ENCODE results near the gene MYOF. TPM values are rescaled to one million over a fixed set of nuclear protein-coding genes. Genes with fewer than 3 reads are reported as not detected.
A peak's percentile ranks its signal among the peaks of the same experiment; 100 is the strongest.

MYOF gene
- polyA plus RNA-seq, 3 donors = 9.7 to 29.1 (median 14.5) TPM

DNA sequence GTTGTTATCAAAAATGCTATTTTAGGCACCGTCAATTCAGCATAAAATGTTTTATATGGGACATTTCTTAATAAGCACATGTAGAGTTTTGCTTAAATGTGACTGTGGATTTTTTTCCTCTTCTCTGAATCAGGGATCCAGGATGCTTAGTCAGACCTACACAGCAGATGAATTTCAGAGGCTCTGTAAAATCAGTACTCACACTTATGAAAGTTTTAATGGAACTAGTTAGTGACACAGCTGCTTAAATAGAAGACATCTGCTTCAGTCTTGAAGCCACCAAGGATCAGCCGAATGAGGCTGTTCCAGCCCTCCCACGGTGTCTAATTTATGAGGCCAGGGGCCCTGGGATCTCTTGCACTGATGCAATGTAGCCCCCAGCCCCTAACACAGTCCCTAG lies 136.0 kb downstream of the MYOF start:
- no peak for DNase-seq
- Mint-ChIP-seq H3K4me3 (no peak overlapping the region), H3K27me3 (ENCODE audit: low read depth in 3 of 3) (peaks cover 0 to 3% (median 0%) of the 10 kb centered on the region in 3 donors), H3K4me1 (peaks cover 10% of the 10 kb centered on the region), H3K9me3 (no peaks in the 10 kb centered on the region), H3K36me3 (peaks cover 88 to 89% of the 10 kb centered on the region in 2 donors), H3K27ac (peak overlapping the region in 1 of 7 donors; percentile 13)
- no peak overlapping the region for H3K4me3 ChIP-seq (replicated peaks in 1 of 3; ENCODE audit: low read depth in 2 of 3, low read length in 3 of 3)
- no peak overlapping the region for H2AFZ ChIP-seq (ENCODE audit: insufficient read depth, low read depth, low read length, poor library complexity, severe bottlenecking)
- no peak overlapping the region for H3K4me2 ChIP-seq (replicated peaks; ENCODE audit: extremely low read depth, low read length, poor library complexity, severe bottlenecking)
- no peaks in the 10 kb centered on the region for H3K27me3 ChIP-seq (ENCODE audit: control insufficient read depth in 2 of 2, insufficient read depth in 2 of 2, low read length in 2 of 2)
- no peaks in the 10 kb centered on the region for H3K9me3 ChIP-seq (replicated peaks in 1 of 2; ENCODE audit: control insufficient read depth in 1 of 2, insufficient read depth in 1 of 2, low read length in 2 of 2)
- H3K4me1 ChIP-seq (ENCODE audit: control insufficient read depth in 1 of 2, insufficient read depth in 2 of 2, low read length in 2 of 2) = peaks cover 11 to 12% of the 10 kb centered on the region in 2 donors
- peak overlapping the region in 1 of 2 donors; percentile 65 for H3K27ac ChIP-seq (ENCODE audit: low read depth in 1 of 2, low read length in 2 of 2)
- WGBS (ENCODE audit: insufficient coverage) = 40% methylated on average over 2 of the region's 3 CpGs
- intact Hi-C loops (cut with micrococcal nuclease) = no loop called here
- H4K20me1 ChIP-seq (ENCODE audit: insufficient read depth, low read length) = no peaks in the 10 kb centered on the region
- TF ChIP-seq, protein P1, sequence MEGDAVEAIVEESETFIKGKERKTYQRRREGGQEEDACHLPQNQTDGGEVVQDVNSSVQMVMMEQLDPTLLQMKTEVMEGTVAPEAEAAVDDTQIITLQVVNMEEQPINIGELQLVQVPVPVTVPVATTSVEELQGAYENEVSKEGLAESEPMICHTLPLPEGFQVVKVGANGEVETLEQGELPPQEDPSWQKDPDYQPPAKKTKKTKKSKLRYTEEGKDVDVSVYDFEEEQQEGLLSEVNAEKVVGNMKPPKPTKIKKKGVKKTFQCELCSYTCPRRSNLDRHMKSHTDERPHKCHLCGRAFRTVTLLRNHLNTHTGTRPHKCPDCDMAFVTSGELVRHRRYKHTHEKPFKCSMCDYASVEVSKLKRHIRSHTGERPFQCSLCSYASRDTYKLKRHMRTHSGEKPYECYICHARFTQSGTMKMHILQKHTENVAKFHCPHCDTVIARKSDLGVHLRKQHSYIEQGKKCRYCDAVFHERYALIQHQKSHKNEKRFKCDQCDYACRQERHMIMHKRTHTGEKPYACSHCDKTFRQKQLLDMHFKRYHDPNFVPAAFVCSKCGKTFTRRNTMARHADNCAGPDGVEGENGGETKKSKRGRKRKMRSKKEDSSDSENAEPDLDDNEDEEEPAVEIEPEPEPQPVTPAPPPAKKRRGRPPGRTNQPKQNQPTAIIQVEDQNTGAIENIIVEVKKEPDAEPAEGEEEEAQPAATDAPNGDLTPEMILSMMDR (IDR thresholded peaks at IDR 0.05) = no peak
- peaks cover 75 to 90% of the 10 kb centered on the region in 2 donors for H3K36me3 ChIP-seq (replicated peaks in 1 of 2; ENCODE audit: control insufficient read depth in 1 of 2, insufficient read depth in 2 of 2, low read length in 2 of 2)
- H3K79me2 ChIP-seq (ENCODE audit: insufficient read depth, low read length) = no peaks in the 10 kb centered on the region
- H3K9ac ChIP-seq (ENCODE audit: insufficient read depth, low read length, poor library complexity, severe bottlenecking) = no peak overlapping the region

DNA sequence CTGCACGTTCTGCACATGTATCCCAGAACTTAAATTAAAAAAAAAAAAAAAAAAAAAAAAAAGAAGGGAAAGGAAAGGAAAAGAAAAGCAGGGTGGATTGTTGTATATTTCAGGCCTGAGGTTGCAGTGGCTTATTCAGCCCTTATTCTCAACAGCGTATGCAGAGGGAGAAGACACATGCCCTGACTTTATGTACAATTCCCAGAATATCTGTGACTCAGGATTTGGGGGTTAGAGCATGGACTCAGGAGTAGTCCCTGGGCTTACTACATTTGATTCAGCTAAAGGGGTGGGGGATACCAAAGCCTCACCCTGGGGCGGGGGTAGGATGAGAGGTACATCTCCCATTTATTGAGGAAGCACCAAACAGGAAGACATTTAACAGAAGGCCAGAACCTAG lies 137.4 kb downstream of the MYOF start:
- intact Hi-C loops (cut with micrococcal nuclease) = no loop called here
- DNase-seq = no peak
- H3K27ac Mint-ChIP-seq = no peak overlapping the region
- H3K27me3 ChIP-seq (ENCODE audit: control insufficient read depth in 2 of 2, insufficient read depth in 2 of 2, low read length in 2 of 2) = no peaks in the 10 kb centered on the region
- no peak overlapping the region for H2AFZ ChIP-seq (ENCODE audit: insufficient read depth, low read depth, low read length, poor library complexity, severe bottlenecking)
- H3K27me3 Mint-ChIP-seq (ENCODE audit: low read depth in 3 of 3) = no peaks in the 10 kb centered on the region
- H3K36me3 Mint-ChIP-seq = peaks cover 88% of the 10 kb centered on the region in 2 donors
- H3K9ac ChIP-seq (ENCODE audit: insufficient read depth, low read length, poor library complexity, severe bottlenecking) = no peak overlapping the region
- no peak overlapping the region for H3K4me3 ChIP-seq (replicated peaks in 1 of 3; ENCODE audit: low read depth in 2 of 3, low read length in 3 of 3)
- no peaks in the 10 kb centered on the region for H3K9me3 ChIP-seq (replicated peaks in 1 of 2; ENCODE audit: control insufficient read depth in 1 of 2, insufficient read depth in 1 of 2, low read length in 2 of 2)
- H3K4me1 Mint-ChIP-seq = peaks cover 10% of the 10 kb centered on the region
- H3K79me2 ChIP-seq (ENCODE audit: insufficient read depth, low read length) = no peaks in the 10 kb centered on the region
- peaks cover 72 to 90% of the 10 kb centered on the region in 2 donors for H3K36me3 ChIP-seq (replicated peaks in 1 of 2; ENCODE audit: control insufficient read depth in 1 of 2, insufficient read depth in 2 of 2, low read length in 2 of 2)
- no peaks in the 10 kb centered on the region for H4K20me1 ChIP-seq (ENCODE audit: insufficient read depth, low read length)
- TF ChIP-seq, protein P1 (IDR thresholded peaks at IDR 0.05) = no peak
- H3K27ac ChIP-seq (ENCODE audit: low read depth in 1 of 2, low read length in 2 of 2) = no peak overlapping the region
- no peak overlapping the region for H3K4me2 ChIP-seq (replicated peaks; ENCODE audit: extremely low read depth, low read length, poor library complexity, severe bottlenecking)
- no peaks in the 10 kb centered on the region for H3K9me3 Mint-ChIP-seq
- H3K4me3 Mint-ChIP-seq = no peak overlapping the region
- peaks cover 11 to 12% of the 10 kb centered on the region in 2 donors for H3K4me1 ChIP-seq (ENCODE audit: control insufficient read depth in 1 of 2, insufficient read depth in 2 of 2, low read length in 2 of 2)
- WGBS (ENCODE audit: insufficient coverage) = no CpG with 5 or more reads among the region's 3 CpGs
